PFSK-1 (cell line): ENCODE measurements around the gene SETBP1.

Experiments
- FOXP2 ChIP-seq: optimal IDR thresholded peaks from 2 replicates; pipeline ENCODE3; 2011; ENCODE audit warnings: borderline replicate concordance, control low read depth, inconsistent platforms; ENCODE audit not compliant: insufficient read depth; ENCODE audit errors: extremely low read length, extremely low read depth
- POLR2AphosphoS5 ChIP-seq: IDR thresholded peaks from 2 replicates; pipeline ENCODE4 v1.6.1; 2012; ENCODE audit warnings: low read depth, mild to moderate bottlenecking, control low read depth, low read length, moderate library complexity
- REST ChIP-seq, 2 experiments: IDR thresholded peaks; 2 replicates each; pipeline versions ENCODE4 v1.6.1 to v1.8.0; 2011 to 2012; ENCODE audit warnings: low read depth in 2 of 2, low read length in 2 of 2, control low read depth in 1 of 2, inconsistent platforms in 1 of 2, mild to moderate bottlenecking in 1 of 2, moderate library complexity in 1 of 2; ENCODE audit not compliant: insufficient read depth in 1 of 2
- SIN3A ChIP-seq: IDR thresholded peaks from 2 replicates; pipeline ENCODE4 v1.6.1; 2012; ENCODE audit warnings: mild to moderate bottlenecking, low read length, moderate library complexity, borderline replicate concordance; ENCODE audit not compliant: insufficient read depth
- TAF1 ChIP-seq: IDR thresholded peaks from 2 replicates; pipeline ENCODE4 v1.6.1; 2012; ENCODE audit warnings: low read length, control low read depth, borderline replicate concordance; ENCODE audit not compliant: insufficient read depth

The SETBP1 gene

DNA sequence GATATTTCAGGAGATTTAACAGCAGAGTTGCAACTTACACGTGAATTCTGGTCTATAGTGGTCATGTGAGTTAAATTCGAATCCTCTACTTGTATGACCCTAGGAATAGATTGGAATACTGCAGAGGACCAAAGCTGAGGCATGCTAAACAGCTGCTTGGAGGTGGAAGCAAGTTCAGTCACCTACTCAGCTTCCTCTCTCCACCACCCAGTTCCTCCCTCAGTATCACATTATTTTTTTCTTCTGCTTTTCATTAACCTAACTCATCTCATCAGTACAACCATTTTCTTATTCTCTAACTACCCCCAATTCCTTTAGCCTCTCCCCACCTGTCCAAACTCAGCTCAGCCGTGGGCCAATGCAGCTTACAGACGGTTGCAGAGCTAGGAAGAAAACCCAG is 385.5 kb downstream of the SETBP1 start:
- TF ChIP-seq FOXP2 (no peak), POLR2AphosphoS5 (no peak), TAF1 (no peak), SIN3A (no peak), REST (IDR thresholded peaks at IDR 0.05; ENCODE audit: insufficient read depth in 1 of 2, low read depth in 2 of 2, low read length in 2 of 2) (no peak)

GRCh38 chr18:45066886-45067285 is 386.2 kb downstream of the SETBP1 start:
- no peak for TF ChIP-seq POLR2AphosphoS5
- peak in 1 of 2 experiments; percentile 69; a peak in 2 of 4 replicates for TF ChIP-seq REST (IDR thresholded peaks at IDR 0.05; ENCODE audit: insufficient read depth in 1 of 2, low read depth in 2 of 2, low read length in 2 of 2)

- no peak for TF ChIP-seq REST (IDR thresholded peaks at IDR 0.05; ENCODE audit: insufficient read depth in 1 of 2, low read depth in 2 of 2, low read length in 2 of 2)
- TF ChIP-seq FOXP2, result no peak
- TF ChIP-seq POLR2AphosphoS5, result no peak
- TF ChIP-seq SIN3A, result no peak
- TF ChIP-seq TAF1, result no peak
Observed at GRCh38 chr18:45068400-45069094, 387.9 kb downstream of the SETBP1 start.

GRCh38 chr18:45069546-45069945 is 388.9 kb downstream of the SETBP1 start:
- TF ChIP-seq TAF1 (no peak), FOXP2 (no peak), REST (IDR thresholded peaks at IDR 0.05; ENCODE audit: insufficient read depth in 1 of 2, low read depth in 2 of 2, low read length in 2 of 2) (no peak), POLR2AphosphoS5 (no peak), SIN3A (no peak)

DNA sequence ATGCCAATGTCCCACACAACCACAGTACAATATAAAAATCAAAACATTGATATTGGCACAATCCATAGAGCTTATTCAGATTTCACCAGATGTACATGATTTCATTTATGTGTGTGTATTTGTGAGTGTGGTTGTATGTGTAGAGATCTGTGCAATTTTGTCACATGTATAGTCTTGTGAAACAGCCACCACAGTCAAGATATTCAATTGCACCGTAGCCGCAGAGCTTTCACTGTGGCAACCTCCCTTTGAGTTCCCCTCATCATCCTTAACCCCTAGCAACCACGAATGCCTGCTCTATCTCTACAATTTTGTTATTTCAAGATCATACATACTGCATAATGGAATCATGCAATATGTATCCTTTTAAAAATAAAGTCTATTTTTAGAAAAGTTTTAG is 391.3 kb downstream of the SETBP1 start:
- no peak for TF ChIP-seq SIN3A
- TF ChIP-seq FOXP2, result no peak
- TF ChIP-seq REST (IDR thresholded peaks at IDR 0.05; ENCODE audit: insufficient read depth in 1 of 2, low read depth in 2 of 2, low read length in 2 of 2), result no peak
- no peak for TF ChIP-seq POLR2AphosphoS5
- TF ChIP-seq TAF1, result no peak
